IMR-90 (cell line): ENCODE measurements around the gene CALCOCO2.

ENCODE experiments used
- BHLHE40 ChIP-seq: fragments of 150-350 bp; IDR thresholded peaks from 2 replicates; pipeline ENCODE4 v1.6.1; 2016; ENCODE audit warnings: mild to moderate bottlenecking, low read depth, low read length
- CEBPB ChIP-seq: IDR thresholded peaks from 2 replicates; pipeline ENCODE4 v1.6.1; 2012; ENCODE audit warnings: low read depth, low read length, improper control_type of control experiment
- FOS ChIP-seq: fragments of 150-350 bp; IDR thresholded peaks from 2 replicates; pipeline ENCODE4 v1.6.1; 2016; ENCODE audit warnings: low read depth, low read length
- MAFK ChIP-seq: IDR thresholded peaks from 2 replicates; pipeline ENCODE4 v1.6.1; 2012; ENCODE audit warnings: low read depth, low read length, improper control_type of control experiment
- MAZ ChIP-seq: IDR thresholded peaks from 2 replicates; pipeline ENCODE4 v1.6.1; 2012; ENCODE audit warnings: low read depth, mild to moderate bottlenecking, low read length, improper control_type of control experiment, moderate library complexity, borderline replicate concordance
- MXI1 ChIP-seq: IDR thresholded peaks from 2 replicates; pipeline ENCODE4 v1.6.1; 2012; ENCODE audit warnings: low read depth, mild to moderate bottlenecking, low read length, moderate library complexity, borderline replicate concordance
- POLR2A ChIP-seq: IDR thresholded peaks from 2 replicates; pipeline ENCODE4 v1.6.1; 2012; ENCODE audit warnings: mild to moderate bottlenecking, low read depth, low read length
- RAD21 ChIP-seq: IDR thresholded peaks from 2 replicates; pipeline ENCODE4 v1.6.1; 2012; ENCODE audit warnings: low read length, improper control_type of control experiment
- RFX5 ChIP-seq: IDR thresholded peaks from 2 replicates; pipeline ENCODE4 v1.8.0; 2012; ENCODE audit warnings: low read depth, mild to moderate bottlenecking, low read length, moderate library complexity
- SMC3 ChIP-seq: fragments of 150-350 bp; IDR thresholded peaks from 2 replicates; pipeline ENCODE4 v1.6.1; 2016; ENCODE audit warnings: low read depth, mild to moderate bottlenecking, antibody characterized with exemption, low read length, moderate library complexity
- TF ChIP-seq, protein P1 (sequence below): conservative IDR thresholded peaks from 2 replicates; pipeline ENCODE4 v1.5.1; 2012; ENCODE audit warnings: mild to moderate bottlenecking, low read depth, low read length, improper control_type of control experiment
- TF ChIP-seq, protein P2 (sequence below): fragments of 150-350 bp; IDR thresholded peaks from 2 replicates; pipeline ENCODE4 v1.6.1; 2016; ENCODE audit warnings: low read depth, mild to moderate bottlenecking, low read length, moderate library complexity, borderline replicate concordance

GRCh38 chr17:48791128-48792032 lies 39.5 kb upstream of the CALCOCO2 start:
- TF ChIP-seq, protein P1, sequence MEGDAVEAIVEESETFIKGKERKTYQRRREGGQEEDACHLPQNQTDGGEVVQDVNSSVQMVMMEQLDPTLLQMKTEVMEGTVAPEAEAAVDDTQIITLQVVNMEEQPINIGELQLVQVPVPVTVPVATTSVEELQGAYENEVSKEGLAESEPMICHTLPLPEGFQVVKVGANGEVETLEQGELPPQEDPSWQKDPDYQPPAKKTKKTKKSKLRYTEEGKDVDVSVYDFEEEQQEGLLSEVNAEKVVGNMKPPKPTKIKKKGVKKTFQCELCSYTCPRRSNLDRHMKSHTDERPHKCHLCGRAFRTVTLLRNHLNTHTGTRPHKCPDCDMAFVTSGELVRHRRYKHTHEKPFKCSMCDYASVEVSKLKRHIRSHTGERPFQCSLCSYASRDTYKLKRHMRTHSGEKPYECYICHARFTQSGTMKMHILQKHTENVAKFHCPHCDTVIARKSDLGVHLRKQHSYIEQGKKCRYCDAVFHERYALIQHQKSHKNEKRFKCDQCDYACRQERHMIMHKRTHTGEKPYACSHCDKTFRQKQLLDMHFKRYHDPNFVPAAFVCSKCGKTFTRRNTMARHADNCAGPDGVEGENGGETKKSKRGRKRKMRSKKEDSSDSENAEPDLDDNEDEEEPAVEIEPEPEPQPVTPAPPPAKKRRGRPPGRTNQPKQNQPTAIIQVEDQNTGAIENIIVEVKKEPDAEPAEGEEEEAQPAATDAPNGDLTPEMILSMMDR: peak; percentile 91
- no peak for TF ChIP-seq RFX5
- TF ChIP-seq CEBPB: no peak
- no peak for TF ChIP-seq MXI1
- TF ChIP-seq BHLHE40: no peak
- no peak for TF ChIP-seq POLR2A
- peak; percentile 92 for TF ChIP-seq SMC3
- no peak for TF ChIP-seq MAZ
- TF ChIP-seq RAD21: peak; percentile 80
- TF ChIP-seq, protein P2, sequence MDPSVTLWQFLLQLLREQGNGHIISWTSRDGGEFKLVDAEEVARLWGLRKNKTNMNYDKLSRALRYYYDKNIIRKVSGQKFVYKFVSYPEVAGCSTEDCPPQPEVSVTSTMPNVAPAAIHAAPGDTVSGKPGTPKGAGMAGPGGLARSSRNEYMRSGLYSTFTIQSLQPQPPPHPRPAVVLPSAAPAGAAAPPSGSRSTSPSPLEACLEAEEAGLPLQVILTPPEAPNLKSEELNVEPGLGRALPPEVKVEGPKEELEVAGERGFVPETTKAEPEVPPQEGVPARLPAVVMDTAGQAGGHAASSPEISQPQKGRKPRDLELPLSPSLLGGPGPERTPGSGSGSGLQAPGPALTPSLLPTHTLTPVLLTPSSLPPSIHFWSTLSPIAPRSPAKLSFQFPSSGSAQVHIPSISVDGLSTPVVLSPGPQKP: no peak
- TF ChIP-seq MAFK: no peak
- no peak for TF ChIP-seq FOS
